ENCODE results near the gene ASCL1. TPM values are rescaled to one million over a fixed set of nuclear protein-coding genes. Genes with fewer than 3 reads are reported as not detected.

ASCL1 gene
- total RNA-seq, 2 experiments from 2014 or later, result not detected

- H3K27ac Mint-ChIP-seq, result no peak overlapping the region
- H3K4me3 Mint-ChIP-seq, result no peak overlapping the region
- H3K4me1 Mint-ChIP-seq (ENCODE audit: low read depth), result peaks cover 13% of the 10 kb centered on the region
- no peaks in the 10 kb centered on the region for H3K36me3 Mint-ChIP-seq (ENCODE audit: low read depth)
- POLR2A ChIA-PET, result no interaction called here
- CTCF ChIA-PET, result no interaction called here
- DNase-seq (no peak), ATAC-seq (peak; percentile 39)
- no peaks in the 10 kb centered on the region for H3K9me3 Mint-ChIP-seq (ENCODE audit: insufficient read depth)
- H3K27me3 Mint-ChIP-seq (ENCODE audit: low read depth), result no peaks in the 10 kb centered on the region
Measured at GRCh38 chr12:102993537-102993936, 36.1 kb downstream of the ASCL1 start.

GRCh38 chr12:102995372-102995771, 37.9 kb downstream of the ASCL1 start:
- ChIA-PET CTCF (no interaction called here), POLR2A (no interaction called here)
- Mint-ChIP-seq H3K27me3 (ENCODE audit: low read depth) (no peaks in the 10 kb centered on the region), H3K4me1 (ENCODE audit: low read depth) (peaks cover 13% of the 10 kb centered on the region), H3K9me3 (ENCODE audit: insufficient read depth) (no peaks in the 10 kb centered on the region), H3K36me3 (ENCODE audit: low read depth) (no peaks in the 10 kb centered on the region), H3K27ac (no peak overlapping the region), H3K4me3 (no peak overlapping the region)
- DNase-seq, result no peak
- no peak for ATAC-seq

Other genes starting within 250 kb of the ASCL1 start
- gene PAH, start 40.4 kb upstream of the ASCL1 start, total RNA-seq, result not detected